CD8-positive, alpha-beta memory T cell (primary cell): Measurements from ENCODE around the gene SLC22A13. TPM values are rescaled to one million over a fixed set of nuclear protein-coding genes. Genes with fewer than 3 reads are reported as not detected.

Experiments used
- CTCF ChIA-PET: fragments of 350-600 bp; sonication (Branson Sonifier 250); formaldehyde crosslinking; loops from one replicate; lab custom pipeline; 2021; ENCODE audit warnings: antibody characterized with exemption; lab: Charles Lee
- POLR2A ChIA-PET: fragments of 350-600 bp; sonication (Branson Sonifier 250); formaldehyde crosslinking; loops from one replicate; lab custom pipeline; 2021; ENCODE audit warnings: antibody characterized with exemption; lab: Charles Lee
- DNase-seq, 5 donors: peaks; one replicate each; pipeline versions ENCODE4 v3.0.0 to v3.0.0-alpha.2; 2020 to 2022; ENCODE audit warnings: mixed read lengths in 1 of 5
- H3K27ac ChIP-seq: one replicate; pipeline ENCODE4 v1.7.0; 2013; ENCODE audit warnings: low read depth, mild to moderate bottlenecking, low read length, moderate library complexity
- H3K27me3 ChIP-seq: 2 replicates; pipeline ENCODE4 v1.7.0; 2013; ENCODE audit warnings: low read length, mild to moderate bottlenecking; ENCODE audit not compliant: insufficient read depth, poor library complexity, severe bottlenecking
- H3K36me3 ChIP-seq: 2 replicates; pipeline ENCODE4 v1.7.0; 2013; ENCODE audit warnings: mild to moderate bottlenecking, low read length, moderate library complexity; ENCODE audit not compliant: insufficient read depth
- H3K4me1 ChIP-seq: 2 replicates; pipeline ENCODE4 v1.7.0; 2013; ENCODE audit warnings: mild to moderate bottlenecking, low read length, moderate library complexity; ENCODE audit not compliant: insufficient read depth
- H3K4me3 ChIP-seq: 2 replicates; pipeline ENCODE4 v1.7.0; 2013; ENCODE audit warnings: mild to moderate bottlenecking, low read length
- H3K9me3 ChIP-seq: 2 replicates; pipeline ENCODE4 v1.7.0; 2013; ENCODE audit warnings: mild to moderate bottlenecking, low read length
- H3K27ac Mint-ChIP-seq, 8 donors: one replicate each; pipeline ENCODE4 v1.8.0; 2020 to 2021; ENCODE audit warnings: mixed read lengths in 8 of 8, mild to moderate bottlenecking in 6 of 8, inconsistent platforms in 3 of 8, moderate library complexity in 3 of 8
- H3K27me3 Mint-ChIP-seq, 2 donors: one replicate each; pipeline ENCODE4 v1.8.0; 2020 to 2021; ENCODE audit warnings: mixed read lengths in 2 of 2, mild to moderate bottlenecking in 1 of 2, moderate library complexity in 1 of 2
- H3K36me3 Mint-ChIP-seq, 3 donors: one replicate each; pipeline ENCODE4 v1.8.0; 2020 to 2021; ENCODE audit warnings: mixed read lengths in 3 of 3, inconsistent platforms in 1 of 3, mild to moderate bottlenecking in 1 of 3
- H3K4me1 Mint-ChIP-seq, 3 donors: one replicate each; pipeline ENCODE4 v1.8.0; 2020 to 2021; ENCODE audit warnings: mixed read lengths in 3 of 3, inconsistent platforms in 1 of 3, mild to moderate bottlenecking in 1 of 3
- H3K4me3 Mint-ChIP-seq, 7 donors: one replicate each; pipeline ENCODE4 v1.8.0; 2020 to 2021; ENCODE audit warnings: mixed read lengths in 7 of 7, mild to moderate bottlenecking in 6 of 7, moderate library complexity in 4 of 7, inconsistent platforms in 2 of 7
- H3K9me3 Mint-ChIP-seq, 5 donors: one replicate each; pipeline ENCODE4 v1.8.0; 2020 to 2022; ENCODE audit warnings: mixed read lengths in 5 of 5, mild to moderate bottlenecking in 3 of 5, moderate library complexity in 2 of 5, inconsistent platforms in 1 of 5
- polyA plus RNA-seq: library from polyadenylated mRNA; unstranded; fragments of 300-500 nt; fragmentation: Illumina TruSeq; gene quantifications from one replicate; pipeline ENCODE4 v1.2.3, GENCODE V29; 2021
- total RNA-seq, 2 experiments: library from RNA; stranded (reverse); gene quantifications; one replicate each; pipeline ENCODE4 v1.2.3, GENCODE V29; 2021

SLC22A13 gene, protein sequence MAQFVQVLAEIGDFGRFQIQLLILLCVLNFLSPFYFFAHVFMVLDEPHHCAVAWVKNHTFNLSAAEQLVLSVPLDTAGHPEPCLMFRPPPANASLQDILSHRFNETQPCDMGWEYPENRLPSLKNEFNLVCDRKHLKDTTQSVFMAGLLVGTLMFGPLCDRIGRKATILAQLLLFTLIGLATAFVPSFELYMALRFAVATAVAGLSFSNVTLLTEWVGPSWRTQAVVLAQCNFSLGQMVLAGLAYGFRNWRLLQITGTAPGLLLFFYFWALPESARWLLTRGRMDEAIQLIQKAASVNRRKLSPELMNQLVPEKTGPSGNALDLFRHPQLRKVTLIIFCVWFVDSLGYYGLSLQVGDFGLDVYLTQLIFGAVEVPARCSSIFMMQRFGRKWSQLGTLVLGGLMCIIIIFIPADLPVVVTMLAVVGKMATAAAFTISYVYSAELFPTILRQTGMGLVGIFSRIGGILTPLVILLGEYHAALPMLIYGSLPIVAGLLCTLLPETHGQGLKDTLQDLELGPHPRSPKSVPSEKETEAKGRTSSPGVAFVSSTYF
- total RNA-seq: under 1 TPM; 0.28 to 0.44 TPM
- 0.12 TPM for polyA plus RNA-seq

DNA sequence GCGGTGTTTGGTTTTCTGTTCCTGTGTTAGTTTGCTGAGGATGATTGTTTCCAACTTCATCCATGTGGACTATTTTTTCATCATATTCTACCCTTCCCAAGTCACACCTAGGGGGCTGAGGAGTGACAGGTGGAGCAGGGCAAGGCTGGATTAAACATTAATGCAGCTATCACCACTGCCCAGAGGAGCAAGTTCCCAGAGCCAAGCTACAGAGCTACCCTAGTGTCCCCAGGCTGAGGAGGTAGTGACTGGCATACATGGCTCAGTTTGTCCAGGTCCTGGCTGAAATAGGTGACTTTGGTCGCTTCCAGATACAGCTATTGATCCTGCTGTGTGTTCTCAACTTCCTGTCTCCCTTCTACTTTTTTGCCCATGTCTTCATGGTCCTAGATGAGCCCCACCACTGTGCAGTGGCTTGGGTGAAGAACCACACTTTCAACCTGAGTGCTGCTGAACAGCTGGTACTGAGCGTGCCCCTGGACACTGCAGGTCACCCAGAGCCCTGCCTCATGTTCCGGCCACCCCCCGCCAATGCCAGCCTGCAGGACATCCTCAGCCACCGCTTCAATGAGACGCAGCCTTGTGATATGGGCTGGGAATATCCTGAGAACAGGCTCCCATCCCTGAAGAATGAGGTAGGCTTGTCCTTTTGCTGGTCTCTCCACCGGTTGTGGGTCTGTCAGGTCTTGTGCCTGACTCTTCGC, at the start of gene SLC22A13:
SLC22A13 (plus strand) TSS at position 209 of the 704 bp plus-strand sequence; CDS start at position 258, 49 bp downstream.
- H3K27me3 Mint-ChIP-seq: no peaks in the 10 kb centered on the region
- CTCF ChIA-PET: no interaction called here
- no peak within 1 kb of the TSS for H3K4me3 Mint-ChIP-seq
- POLR2A ChIA-PET: no interaction called here
- Histone ChIP-seq H3K4me1 (no peaks in the 10 kb centered on the region), H3K4me3 (no peak within 1 kb of the TSS), H3K36me3 (no peaks in the 10 kb centered on the region), H3K27ac (no peak within 1 kb of the TSS), H3K27me3 (no peaks in the 10 kb centered on the region), H3K9me3 (no peaks in the 10 kb centered on the region)
- no peak for DNase-seq
- H3K36me3 Mint-ChIP-seq: peaks cover 3 to 12% (median 10%) of the 10 kb centered on the region in 3 donors
- peak within 1 kb of the TSS in 2 of 8 donors; percentile 2 to 54 for H3K27ac Mint-ChIP-seq
- no peaks in the 10 kb centered on the region for H3K9me3 Mint-ChIP-seq
- peaks cover 6 to 23% (median 7%) of the 10 kb centered on the region in 3 donors for H3K4me1 Mint-ChIP-seq

DNA sequence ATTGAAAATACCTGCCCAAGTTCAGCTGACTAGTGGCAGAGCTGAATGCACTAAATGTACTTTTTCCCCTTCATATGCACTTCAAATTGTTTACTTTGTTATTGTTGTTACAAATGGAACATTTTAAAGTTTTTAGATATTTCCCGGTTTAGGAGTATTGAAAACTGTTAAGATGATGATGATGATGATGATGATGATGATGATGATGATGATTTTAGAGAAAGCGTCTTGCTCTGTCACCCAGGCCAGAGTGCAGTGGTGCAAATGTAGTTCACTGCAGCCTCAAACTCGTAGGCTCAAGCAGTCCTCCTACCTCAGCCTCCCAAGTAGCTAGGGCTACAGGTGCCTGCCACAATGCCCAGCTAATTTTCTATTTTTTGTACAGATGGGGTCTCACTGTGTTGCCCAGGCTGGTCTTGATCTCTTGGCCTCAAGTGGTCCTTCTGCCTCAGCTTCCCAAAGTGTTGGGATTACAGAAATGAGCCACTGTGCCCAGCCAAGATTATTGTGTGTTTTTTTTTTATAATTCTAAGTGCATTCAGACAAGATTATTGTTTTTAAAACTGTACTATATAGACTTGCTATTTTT, 45.9 kb upstream of the SLC22A13 start:
- Mint-ChIP-seq H3K4me3 (no peak overlapping the region), H3K27me3 (no peaks in the 10 kb centered on the region), H3K4me1 (peaks cover 9 to 40% (median 24%) of the 10 kb centered on the region in 3 donors), H3K36me3 (peaks cover 7 to 55% (median 17%) of the 10 kb centered on the region in 3 donors), H3K27ac (peak overlapping the region in 1 of 8 donors; percentile 7), H3K9me3 (no peaks in the 10 kb centered on the region)
- no peaks in the 10 kb centered on the region for H3K4me1 ChIP-seq
- ChIA-PET POLR2A (no interaction called here), CTCF (no interaction called here)
- H3K27ac ChIP-seq: no peak overlapping the region
- H3K27me3 ChIP-seq: no peaks in the 10 kb centered on the region
- peaks cover 22% of the 10 kb centered on the region for H3K36me3 ChIP-seq
- no peaks in the 10 kb centered on the region for H3K9me3 ChIP-seq
- no peak overlapping the region for H3K4me3 ChIP-seq
- DNase-seq: no peak

DNA sequence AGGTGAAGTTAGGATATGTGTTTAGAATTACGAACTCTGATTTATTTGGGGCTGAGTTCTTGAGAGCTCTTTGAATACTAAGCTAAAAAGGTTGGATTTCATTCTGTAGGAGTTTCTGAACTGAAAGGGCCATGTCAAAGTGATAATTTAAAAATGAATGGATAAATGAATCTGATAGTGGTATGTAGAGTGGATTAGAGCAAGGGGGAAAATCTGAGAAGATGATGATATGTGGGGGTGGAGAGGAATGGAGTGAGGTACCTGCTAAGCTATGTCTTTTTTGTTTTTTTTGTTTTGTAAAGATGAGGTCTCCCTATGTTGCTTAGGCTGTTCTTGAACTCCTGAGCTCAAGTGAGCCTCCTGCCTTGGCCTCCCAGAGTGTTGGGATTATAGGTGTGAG, 44.6 kb upstream of the SLC22A13 start:
- peak overlapping the region in 2 of 8 donors; percentile 10 to 20 for H3K27ac Mint-ChIP-seq
- no peaks in the 10 kb centered on the region for H3K27me3 Mint-ChIP-seq
- no peaks in the 10 kb centered on the region for H3K4me1 ChIP-seq
- ChIA-PET POLR2A (no interaction called here), CTCF (interaction anchor here (1.3 kb wide), 1 partner anchor 104 kb away, joined by 3 read pairs; no protein-coding TSS in a partner anchor)
- H3K27me3 ChIP-seq: no peaks in the 10 kb centered on the region
- H3K27ac ChIP-seq: no peak overlapping the region
- H3K36me3 Mint-ChIP-seq: peaks cover 7 to 67% (median 21%) of the 10 kb centered on the region in 3 donors
- H3K4me3 ChIP-seq: no peak overlapping the region
- H3K36me3 ChIP-seq: peaks cover 22% of the 10 kb centered on the region
- H3K4me1 Mint-ChIP-seq: peaks cover 9 to 36% (median 18%) of the 10 kb centered on the region in 3 donors
- no peaks in the 10 kb centered on the region for H3K9me3 ChIP-seq
- DNase-seq: no peak
- peak overlapping the region in 1 of 7 donors; percentile 7 for H3K4me3 Mint-ChIP-seq
- H3K9me3 Mint-ChIP-seq: no peaks in the 10 kb centered on the region

DNA sequence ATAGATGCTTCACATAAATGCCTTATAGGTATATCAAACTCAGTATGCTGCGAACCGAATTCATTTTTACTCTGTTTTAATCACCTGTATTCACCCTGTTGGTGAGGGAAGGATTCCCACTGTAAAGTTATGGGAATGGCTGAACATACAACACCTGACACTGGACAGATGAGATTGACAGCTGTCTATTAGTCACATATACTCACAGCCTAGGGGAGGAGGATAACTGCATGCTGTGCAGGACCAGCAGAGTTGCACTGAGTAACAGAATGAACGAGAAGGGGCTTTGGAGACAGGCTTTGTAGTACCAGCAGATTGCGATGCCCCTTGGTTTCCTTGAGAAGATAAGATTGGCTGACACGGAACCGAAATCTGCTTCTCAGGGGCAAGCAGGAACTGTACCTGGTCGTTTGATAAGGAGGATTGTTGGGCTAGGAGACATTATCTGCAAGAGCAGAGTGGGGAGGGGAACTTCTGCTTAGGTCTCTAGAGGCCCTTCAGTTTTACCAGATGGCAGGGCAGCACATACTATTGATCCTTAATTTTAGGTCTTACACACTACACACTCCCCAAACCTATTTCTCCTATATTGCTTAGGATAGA, 43.5 kb upstream of the SLC22A13 start:
- H3K27ac Mint-ChIP-seq: peak overlapping the region in 1 of 8 donors; percentile 54
- Histone ChIP-seq H3K4me3 (no peak overlapping the region), H3K4me1 (no peaks in the 10 kb centered on the region), H3K9me3 (no peaks in the 10 kb centered on the region), H3K27me3 (no peaks in the 10 kb centered on the region), H3K36me3 (peaks cover 16% of the 10 kb centered on the region), H3K27ac (no peak overlapping the region)
- POLR2A ChIA-PET: no interaction called here
- DNase-seq: no peak
- CTCF ChIA-PET: no interaction called here
- no peak overlapping the region for H3K4me3 Mint-ChIP-seq
- H3K4me1 Mint-ChIP-seq: peaks cover 4 to 31% (median 15%) of the 10 kb centered on the region in 3 donors
- H3K9me3 Mint-ChIP-seq: no peaks in the 10 kb centered on the region
- H3K27me3 Mint-ChIP-seq: no peaks in the 10 kb centered on the region
- H3K36me3 Mint-ChIP-seq: peaks cover 7 to 63% (median 19%) of the 10 kb centered on the region in 3 donors

DNA sequence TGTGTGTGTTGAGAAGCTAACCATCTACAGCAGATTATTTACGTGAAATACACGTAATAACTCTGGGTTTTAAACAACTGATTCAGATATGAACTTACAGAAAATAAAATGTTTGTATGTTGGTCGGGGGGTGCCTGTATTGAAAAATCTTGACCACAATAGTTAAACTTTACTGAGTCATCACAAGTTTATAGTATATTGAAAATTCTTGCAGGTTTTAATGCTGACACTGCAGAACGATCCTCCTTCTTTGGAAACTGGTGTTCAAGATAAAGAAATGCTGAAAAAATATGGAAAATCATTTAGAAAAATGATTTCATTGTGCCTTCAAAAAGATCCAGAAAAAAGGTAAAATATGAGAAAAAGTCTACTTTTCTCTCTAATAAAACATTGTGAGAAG, 41.3 kb upstream of the SLC22A13 start:
- POLR2A ChIA-PET: no interaction called here

DNA sequence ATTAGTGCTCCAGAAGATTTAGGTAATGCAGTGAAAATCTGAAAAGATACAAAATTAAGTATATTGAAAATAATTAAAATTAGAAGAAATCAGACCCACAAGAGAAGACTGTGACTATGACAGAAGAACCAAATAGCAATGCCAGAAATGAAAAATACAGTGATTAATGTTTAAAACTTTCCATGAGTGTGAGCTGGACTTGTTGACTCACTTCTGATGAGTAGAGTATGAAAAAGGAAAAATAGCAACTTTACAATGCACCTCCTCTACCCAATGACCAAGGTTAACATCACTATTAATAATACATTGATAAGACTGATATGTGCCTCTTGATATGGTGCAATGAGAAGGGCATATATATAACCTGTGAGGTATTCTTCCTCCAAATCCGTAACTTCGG, 39.3 kb upstream of the SLC22A13 start:
- POLR2A ChIA-PET: no interaction called here
- Mint-ChIP-seq H3K27ac (no peak overlapping the region), H3K27me3 (no peaks in the 10 kb centered on the region), H3K4me3 (no peak overlapping the region), H3K36me3 (peaks cover 7 to 80% (median 29%) of the 10 kb centered on the region in 3 donors), H3K9me3 (no peaks in the 10 kb centered on the region), H3K4me1 (peaks cover 0 to 3% (median 0%) of the 10 kb centered on the region in 3 donors)
- no peak for DNase-seq
- H3K9me3 ChIP-seq: no peaks in the 10 kb centered on the region
- H3K4me1 ChIP-seq: no peaks in the 10 kb centered on the region
- CTCF ChIA-PET: no interaction called here
- H3K36me3 ChIP-seq: peaks cover 21% of the 10 kb centered on the region
- H3K4me3 ChIP-seq: no peak overlapping the region
- H3K27me3 ChIP-seq: no peaks in the 10 kb centered on the region
- no peak overlapping the region for H3K27ac ChIP-seq

More for the DNA sequence above, 41.3 kb upstream of the SLC22A13 start:
- Mint-ChIP-seq H3K36me3 (peaks cover 7 to 69% (median 24%) of the 10 kb centered on the region in 3 donors), H3K4me1 (peaks cover 3 to 15% (median 4%) of the 10 kb centered on the region in 3 donors), H3K27me3 (no peaks in the 10 kb centered on the region), H3K4me3 (no peak overlapping the region), H3K9me3 (no peaks in the 10 kb centered on the region), H3K27ac (no peak overlapping the region)
- Histone ChIP-seq H3K27me3 (no peaks in the 10 kb centered on the region), H3K4me3 (no peak overlapping the region), H3K4me1 (no peaks in the 10 kb centered on the region), H3K36me3 (peaks cover 16% of the 10 kb centered on the region), H3K9me3 (no peaks in the 10 kb centered on the region), H3K27ac (no peak overlapping the region)
- DNase-seq: no peak
- CTCF ChIA-PET: no interaction called here

DNA sequence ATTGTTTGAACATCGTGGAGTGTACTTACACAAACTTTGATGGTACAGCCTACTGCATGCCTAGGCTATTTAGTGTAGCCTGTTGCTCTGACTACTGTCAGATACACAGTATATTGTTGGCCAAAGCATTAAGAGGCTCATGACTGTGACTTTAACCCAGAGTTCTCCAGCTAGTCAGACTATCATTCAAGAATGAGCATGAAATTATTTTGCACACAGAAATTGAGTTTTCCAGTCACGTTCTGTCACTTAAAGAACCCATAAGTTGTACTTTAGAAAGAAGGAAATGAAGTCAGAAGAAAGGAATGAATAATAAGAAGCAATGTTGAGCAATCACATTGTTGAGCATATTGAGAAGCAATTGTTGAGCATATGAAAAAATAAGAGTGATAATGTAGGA, 37.6 kb upstream of the SLC22A13 start:
- DNase-seq: no peak
- Histone ChIP-seq H3K4me3 (no peak overlapping the region), H3K4me1 (no peaks in the 10 kb centered on the region), H3K27me3 (no peaks in the 10 kb centered on the region), H3K9me3 (no peaks in the 10 kb centered on the region), H3K36me3 (peaks cover 14% of the 10 kb centered on the region), H3K27ac (no peak overlapping the region)
- Mint-ChIP-seq H3K9me3 (no peaks in the 10 kb centered on the region), H3K36me3 (peaks cover 7 to 79% (median 24%) of the 10 kb centered on the region in 3 donors), H3K27ac (no peak overlapping the region), H3K4me1 (peaks cover 0 to 3% (median 0%) of the 10 kb centered on the region in 3 donors), H3K27me3 (no peaks in the 10 kb centered on the region), H3K4me3 (no peak overlapping the region)
- POLR2A ChIA-PET: no interaction called here
- CTCF ChIA-PET: no interaction called here
